GM12801 (cell line): Measurements from ENCODE around the gene ZMYND15.

Experiments used
- CTCF ChIP-seq: IDR thresholded peaks from one replicate; pipeline ENCODE4 v1.5.1; 2011; ENCODE audit warnings: control low read depth; ENCODE audit not compliant: insufficient read length; ENCODE audit errors: extremely low read depth

Gene ZMYND15

GRCh38 chr17:4743216-4743615 is 3.6 kb downstream of the ZMYND15 start:
- no peak for TF ChIP-seq CTCF

- no peak for TF ChIP-seq CTCF
Observed at GRCh38 chr17:4743898-4744297, 4.3 kb downstream of the ZMYND15 start.

- TF ChIP-seq CTCF: no peak
Observed at GRCh38 chr17:4744999-4745969, 5.7 kb downstream of the ZMYND15 start.

- TF ChIP-seq CTCF: no peak
Observed at GRCh38 chr17:4747847-4748246, 8.2 kb downstream of the ZMYND15 start.

GRCh38 chr17:4748686-4749085 is 9.1 kb downstream of the ZMYND15 start:
- TF ChIP-seq CTCF: no peak

GRCh38 chr17:4750606-4751005 is 11.0 kb downstream of the ZMYND15 start:
- no peak for TF ChIP-seq CTCF

GRCh38 chr17:4751932-4752331 is 12.3 kb downstream of the ZMYND15 start:
- TF ChIP-seq CTCF: no peak
